ENCODE data around the gene TUFM. TPM values are rescaled to one million over a fixed set of nuclear protein-coding genes. Genes with fewer than 3 reads are reported as not detected.
"Not testable (repeated sequence)": the region's sequence is repeated elsewhere in the genome, so short reads cannot be mapped to it uniquely, and the experiment has no call there.

The TUFM gene
- total RNA-seq, 1 donor from 2014 or later, result 169 TPM

GRCh38 chr16:28823291-28823872 is 22.8 kb downstream of the TUFM start:
- Histone ChIP-seq H3K4me3 (ENCODE audit: low read depth, low read length) (peak overlapping the region; percentile 98), H3K36me3 (ENCODE audit: control insufficient read depth, insufficient read depth, low read length) (peaks cover 2% of the 10 kb centered on the region), H3K27me3 (ENCODE audit: control insufficient read depth, insufficient read depth, low read length) (no peaks in the 10 kb centered on the region)
- no peak for TF ChIP-seq CTCF (IDR thresholded peaks at IDR 0.05; ENCODE audit: insufficient read depth, low read length, poor library complexity, severe bottlenecking)
- DNase-seq (ENCODE audit: low read depth), result no peak

GRCh38 chr16:28822520-28823290 is 23.4 kb downstream of the TUFM start, which contains the start of gene ATXN2L:
Gene ATXN2L (plus strand): TSS chr16:28822999. CDS start chr16:28823260, 261 bp downstream.
- TF ChIP-seq CTCF (IDR thresholded peaks at IDR 0.05; ENCODE audit: insufficient read depth, low read length, poor library complexity, severe bottlenecking), result no peak
- H3K27me3 ChIP-seq (ENCODE audit: control insufficient read depth, insufficient read depth, low read length), result no peaks in the 10 kb centered on the region
- peaks cover 2% of the 10 kb centered on the region for H3K36me3 ChIP-seq (ENCODE audit: control insufficient read depth, insufficient read depth, low read length)
- peak; percentile 63 for DNase-seq (ENCODE audit: low read depth)
- peak within 1 kb of the TSS; percentile 98 for H3K4me3 ChIP-seq (ENCODE audit: low read depth, low read length)

DNA sequence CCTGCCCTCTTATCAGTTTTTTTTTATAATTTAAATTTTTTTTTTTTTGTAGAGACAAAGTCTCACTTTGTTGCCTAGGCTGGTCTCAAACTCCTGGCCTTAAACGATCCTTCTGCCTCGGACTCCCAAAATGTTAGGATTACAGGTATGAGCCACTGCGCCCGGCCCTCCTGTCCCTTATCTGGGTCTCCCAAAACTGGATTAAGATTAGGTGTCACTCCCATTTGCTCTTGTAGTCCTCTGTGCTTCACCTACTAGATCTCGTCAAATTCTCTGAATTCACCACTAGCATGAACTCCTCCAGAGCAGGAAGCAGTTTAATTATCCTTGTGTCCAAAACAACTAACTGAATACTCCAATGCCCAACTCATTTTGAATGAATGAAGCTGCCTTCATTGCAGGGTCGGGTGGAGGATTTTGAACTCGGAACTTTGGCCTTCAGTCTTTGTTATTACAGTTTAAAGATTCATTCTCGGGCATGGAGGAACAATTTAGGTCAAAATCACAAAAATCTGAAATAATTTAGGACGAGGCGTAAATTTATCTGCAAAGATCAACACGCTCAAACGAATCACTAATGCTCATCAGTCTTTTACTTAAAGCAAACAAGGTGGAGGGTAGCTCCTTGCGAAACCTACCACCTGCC is 24.2 kb downstream of the TUFM start:
- peak overlapping the region; percentile 98 for H3K4me3 ChIP-seq (ENCODE audit: low read depth, low read length)
- no peak for TF ChIP-seq CTCF (IDR thresholded peaks at IDR 0.05; ENCODE audit: insufficient read depth, low read length, poor library complexity, severe bottlenecking)
- H3K36me3 ChIP-seq (ENCODE audit: control insufficient read depth, insufficient read depth, low read length), result peaks cover 2% of the 10 kb centered on the region
- no peaks in the 10 kb centered on the region for H3K27me3 ChIP-seq (ENCODE audit: control insufficient read depth, insufficient read depth, low read length)
- no peak for DNase-seq (ENCODE audit: low read depth)

DNA sequence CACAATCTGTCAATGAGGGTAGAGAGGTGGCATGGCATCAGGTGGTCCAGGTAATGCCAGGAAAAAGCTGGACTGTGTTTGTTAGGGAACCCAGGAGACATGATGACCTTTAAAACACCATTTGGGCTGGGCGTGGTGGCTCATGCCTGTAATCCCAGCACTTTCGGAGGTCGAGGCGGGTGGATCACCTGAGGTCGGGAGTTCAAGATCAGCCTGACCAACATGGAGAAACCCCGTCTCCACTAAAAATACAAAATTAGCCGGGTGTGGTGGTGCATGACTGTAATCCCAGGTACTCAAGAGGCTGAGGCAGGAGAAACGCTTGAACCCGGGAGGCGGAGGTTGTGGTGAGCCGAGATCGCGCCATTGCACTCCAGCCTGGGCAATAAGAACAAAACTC is 25.6 kb downstream of the TUFM start:
- H3K27me3 ChIP-seq (ENCODE audit: control insufficient read depth, insufficient read depth, low read length); DNase-seq (ENCODE audit: low read depth); H3K4me3 ChIP-seq (ENCODE audit: low read depth, low read length); H3K36me3 ChIP-seq (ENCODE audit: control insufficient read depth, insufficient read depth, low read length): not testable (repeated sequence)

DNA sequence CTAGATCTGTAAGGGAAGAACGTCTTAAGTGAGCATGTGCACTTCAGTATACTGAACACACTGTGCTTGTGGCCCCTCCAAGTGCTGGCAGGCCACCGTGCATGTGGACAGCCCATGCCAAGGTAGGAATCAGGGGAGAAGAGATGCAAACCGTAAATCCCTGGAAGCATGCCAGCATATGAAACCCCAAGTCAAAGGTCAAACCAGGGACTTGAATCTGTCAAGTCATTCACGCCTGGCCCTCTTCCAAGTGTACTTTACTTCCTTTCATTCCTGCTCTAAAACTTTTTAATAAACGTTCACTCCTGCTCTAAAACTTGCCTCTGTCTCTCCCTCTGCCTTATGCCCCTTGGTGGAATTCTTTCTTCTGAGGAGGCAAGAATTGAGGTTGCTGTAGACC is 26.1 kb downstream of the TUFM start:
- H3K27me3 ChIP-seq (ENCODE audit: control insufficient read depth, insufficient read depth, low read length), result no peaks in the 10 kb centered on the region
- DNase-seq (ENCODE audit: low read depth), result no peak
- no peak overlapping the region for H3K4me3 ChIP-seq (ENCODE audit: low read depth, low read length)
- H3K36me3 ChIP-seq (ENCODE audit: control insufficient read depth, insufficient read depth, low read length), result no peaks in the 10 kb centered on the region
- no peak for TF ChIP-seq CTCF (IDR thresholded peaks at IDR 0.05; ENCODE audit: insufficient read depth, low read length, poor library complexity, severe bottlenecking)

- not testable (repeated sequence) for H3K4me3 ChIP-seq (ENCODE audit: low read depth, low read length); H3K36me3 ChIP-seq (ENCODE audit: control insufficient read depth, insufficient read depth, low read length); DNase-seq (ENCODE audit: low read depth); H3K27me3 ChIP-seq (ENCODE audit: control insufficient read depth, insufficient read depth, low read length)
Measured at GRCh38 chr16:28807445-28808120, 38.6 kb downstream of the TUFM start.

Data from kidney epithelial cell (primary cell).